ENCODE results near the gene BAG3. TPM values are rescaled to one million over a fixed set of nuclear protein-coding genes. Genes with fewer than 3 reads are reported as not detected.

BAG3 gene
- total and polyA plus RNA-seq, 2 of the 4 experiments (the other 2 are of a cell fraction) = 5.4 to 42.5 TPM

DNA sequence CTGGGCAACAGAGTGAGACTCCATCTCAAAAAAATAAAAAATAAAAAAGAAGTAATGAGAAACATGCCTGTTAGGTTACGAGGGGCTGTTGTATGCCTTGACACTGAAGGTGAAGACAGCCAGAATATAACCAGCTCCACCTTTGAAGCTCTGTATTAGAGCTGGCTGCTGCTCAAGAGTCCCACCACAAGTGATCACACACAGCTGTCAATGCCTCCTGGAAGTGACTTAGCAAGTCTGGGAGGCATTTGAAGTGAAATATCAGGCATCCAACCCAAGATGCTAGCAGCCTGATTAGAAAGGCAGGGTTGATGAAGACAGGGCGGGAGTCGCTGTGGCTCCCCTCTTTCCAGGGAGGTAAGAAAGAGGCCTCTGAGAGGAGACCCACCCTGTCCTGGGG, 40.5 kb downstream of the BAG3 start:
- POLR2A ChIA-PET (ENCODE audit: unreplicated experiment) = no interaction called here
- Histone ChIP-seq H3K4ac (ENCODE audit: low read depth, low read length) (no peak overlapping the region), H2BK120ac (ENCODE audit: low read depth, low read length) (no peak overlapping the region), H2AFZ (replicated peaks; ENCODE audit: low read length, poor library complexity) (no peak overlapping the region), H2BK5ac (ENCODE audit: low read depth, low read length, poor library complexity, severe bottlenecking) (no peak overlapping the region), H3K23ac (ENCODE audit: low read depth, low read length) (no peak overlapping the region), H4K5ac (ENCODE audit: low read depth, low read length) (no peak overlapping the region), H4K91ac (ENCODE audit: insufficient read depth, low read depth, low read length) (no peak overlapping the region), H2BK20ac (ENCODE audit: low read depth, low read length) (no peak overlapping the region), H3K9ac (ENCODE audit: low read depth, low read length) (no peak overlapping the region), H3K4me1 (ENCODE audit: control insufficient read depth, insufficient read depth, low read length) (no peaks in the 10 kb centered on the region), H3K4me3 (ENCODE audit: insufficient read depth, low read depth, low read length) (no peak overlapping the region), H3K36me3 (ENCODE audit: control insufficient read depth, insufficient read depth, low read length) (no peaks in the 10 kb centered on the region), H2AK5ac (ENCODE audit: low read depth, low read length) (no peak overlapping the region), H3K4me2 (ENCODE audit: low read depth, low read length) (no peak overlapping the region), H3K56ac (ENCODE audit: extremely low read depth, insufficient read depth, low read length) (no peak overlapping the region), H3K9me1 (ENCODE audit: insufficient read depth, low read length) (no peaks in the 10 kb centered on the region), H4K8ac (ENCODE audit: low read depth in 2 of 2, low read length in 2 of 2) (no peak overlapping the region), H4K20me1 (ENCODE audit: insufficient read depth, low read length) (no peaks in the 10 kb centered on the region), H3K14ac (replicated peaks; ENCODE audit: low read depth, low read length) (no peak overlapping the region), H2AK9ac (replicated peaks; ENCODE audit: low read depth, low read length, poor library complexity) (no peak overlapping the region), H3K18ac (ENCODE audit: low read depth, low read length) (no peak overlapping the region), H3K27me3 (ENCODE audit: control insufficient read depth, insufficient read depth, low read length) (peaks cover 6% of the 10 kb centered on the region), H3K79me1 (ENCODE audit: low read depth in 1 of 2, low read length in 2 of 2) (no peaks in the 10 kb centered on the region), H2BK15ac (ENCODE audit: low read depth, low read length) (no peak overlapping the region), H3K9me3 (ENCODE audit: control insufficient read depth, insufficient read depth, low read length) (no peaks in the 10 kb centered on the region), H3K27ac (ENCODE audit: insufficient read depth, low read length) (no peak overlapping the region)
- intact Hi-C loops (cut with micrococcal nuclease) (no loop called here), dilution Hi-C loops (cut with HindIII; ENCODE audit: low sequenced_read_pairs, unreplicated experiment) (no loop called here), in situ Hi-C loops (cut with MboI; ENCODE audit: low sequenced_read_pairs) (loop anchor here (5.0 kb wide), 1 partner anchor 166 kb away; no protein-coding TSS in a partner anchor)
- ATAC-seq (ENCODE audit: low read depth) (no peak), DNase-seq (no peak)
- TF ChIP-seq, protein P1, sequence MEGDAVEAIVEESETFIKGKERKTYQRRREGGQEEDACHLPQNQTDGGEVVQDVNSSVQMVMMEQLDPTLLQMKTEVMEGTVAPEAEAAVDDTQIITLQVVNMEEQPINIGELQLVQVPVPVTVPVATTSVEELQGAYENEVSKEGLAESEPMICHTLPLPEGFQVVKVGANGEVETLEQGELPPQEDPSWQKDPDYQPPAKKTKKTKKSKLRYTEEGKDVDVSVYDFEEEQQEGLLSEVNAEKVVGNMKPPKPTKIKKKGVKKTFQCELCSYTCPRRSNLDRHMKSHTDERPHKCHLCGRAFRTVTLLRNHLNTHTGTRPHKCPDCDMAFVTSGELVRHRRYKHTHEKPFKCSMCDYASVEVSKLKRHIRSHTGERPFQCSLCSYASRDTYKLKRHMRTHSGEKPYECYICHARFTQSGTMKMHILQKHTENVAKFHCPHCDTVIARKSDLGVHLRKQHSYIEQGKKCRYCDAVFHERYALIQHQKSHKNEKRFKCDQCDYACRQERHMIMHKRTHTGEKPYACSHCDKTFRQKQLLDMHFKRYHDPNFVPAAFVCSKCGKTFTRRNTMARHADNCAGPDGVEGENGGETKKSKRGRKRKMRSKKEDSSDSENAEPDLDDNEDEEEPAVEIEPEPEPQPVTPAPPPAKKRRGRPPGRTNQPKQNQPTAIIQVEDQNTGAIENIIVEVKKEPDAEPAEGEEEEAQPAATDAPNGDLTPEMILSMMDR (conservative IDR thresholded peaks at IDR 0.05; ENCODE audit: low read depth, low read length) = no peak
- TF ChIP-seq BHLHE40 (IDR thresholded peaks at IDR 0.05; ENCODE audit: low read depth, low read length) (no peak), MXI1 (IDR thresholded peaks at IDR 0.05; ENCODE audit: borderline replicate concordance, low read depth, low read length) (no peak), FOS (IDR thresholded peaks at IDR 0.05; ENCODE audit: low read depth, low read length) (no peak)
- CTCF ChIA-PET = no interaction called here
- BruUV-seq (replicated peaks) = no TSS peak
- WGBS, 2 experiments (ENCODE audit: extremely low coverage in 2 of 2, insufficient read length in 1 of 2) = no CpG with 5 or more reads among the region's 3 CpGs
